ENCODE measurements around the gene RWDD1.

- TF ChIP-seq CTCF (IDR thresholded peaks at IDR 0.05; ENCODE audit: low read depth, low read length, poor library complexity, severe bottlenecking) (no peak), EZH2phosphoT487 (IDR thresholded peaks at IDR 0.05; ENCODE audit: borderline replicate concordance, low read length) (no peak)
These were observed 54.6 kb downstream of the RWDD1 start for GRCh38 chr6:116625872-116626271.
